Fibroblast of lung (primary cell): ENCODE results near the gene ZNF594. TPM values are rescaled to one million over a fixed set of nuclear protein-coding genes. Genes with fewer than 3 reads are reported as not detected.
"Not testable (repeated sequence)": the region's sequence is repeated elsewhere in the genome, so short reads cannot be mapped to it uniquely, and the experiment has no call there.

ENCODE experiments used
- DNase-seq, 2 donors: peaks; one replicate each; pipeline versions ENCODE4 v3.0.0 to v3.0.0-alpha.2; 2010; ENCODE audit warnings: low read depth in 2 of 2
- H2AFZ ChIP-seq: 2 replicates; pipeline ENCODE4 v1.5.1; 2012; ENCODE audit warnings: low read length, control low read depth, inconsistent platforms
- H3K27ac ChIP-seq: 2 replicates; pipeline ENCODE4 v1.5.1; 2011; ENCODE audit warnings: low read length, control low read depth; ENCODE audit not compliant: insufficient read depth
- H3K27me3 ChIP-seq: 2 replicates; pipeline ENCODE4 v1.5.1; 2011; ENCODE audit warnings: mild to moderate bottlenecking, low read length; ENCODE audit not compliant: control insufficient read depth, insufficient read depth
- H3K36me3 ChIP-seq: 2 replicates; pipeline ENCODE4 v1.5.1; 2011; ENCODE audit warnings: low read length; ENCODE audit not compliant: control insufficient read depth, insufficient read depth
- H3K4me1 ChIP-seq: 2 replicates; pipeline ENCODE4 v1.5.1; 2011; ENCODE audit warnings: low read length; ENCODE audit not compliant: control insufficient read depth, insufficient read depth; ENCODE audit errors: extremely low read depth
- H3K4me2 ChIP-seq: 2 replicates; pipeline ENCODE4 v1.5.1; 2011; ENCODE audit warnings: low read length, control low read depth; ENCODE audit not compliant: insufficient read depth; ENCODE audit errors: extremely low read depth
- H3K4me3 ChIP-seq, 4 experiments: fragments of 200-600 bp in 1 of 4; sonication (generic) in 1 of 4; replicated peaks in 1 of 4; 2 replicates each; pipeline ENCODE4 v1.5.1; 2011 to 2016; ENCODE audit warnings: low read length in 4 of 4, low read depth in 3 of 4, mild to moderate bottlenecking in 3 of 4, control low read depth in 2 of 4, inconsistent platforms in 1 of 4, mixed read lengths in 1 of 4; ENCODE audit not compliant: insufficient read depth in 1 of 4; ENCODE audit errors: control extremely low read depth in 1 of 4
- H3K79me2 ChIP-seq: 2 replicates; pipeline ENCODE4 v1.5.1; 2012; ENCODE audit warnings: mild to moderate bottlenecking, low read length, inconsistent platforms; ENCODE audit not compliant: control insufficient read depth, insufficient read depth
- H3K9ac ChIP-seq: 2 replicates; pipeline ENCODE4 v1.5.1; 2011; ENCODE audit warnings: mild to moderate bottlenecking, low read length, control low read depth; ENCODE audit not compliant: insufficient read depth
- H3K9me3 ChIP-seq: 2 replicates; pipeline ENCODE4 v1.5.1; 2012; ENCODE audit warnings: low read depth, low read length; ENCODE audit not compliant: control insufficient read depth, insufficient read depth
- H4K20me1 ChIP-seq: 2 replicates; pipeline ENCODE4 v1.5.1; 2011; ENCODE audit warnings: low read length; ENCODE audit not compliant: control insufficient read depth, insufficient read depth; ENCODE audit errors: extremely low read depth
- EZH2 ChIP-seq: IDR thresholded peaks from 2 replicates; pipeline ENCODE4 v1.5.1; 2012; ENCODE audit warnings: low read length, control low read depth, mild to moderate bottlenecking; ENCODE audit errors: missing control alignments
- polyA plus RNA-seq, 2 donors: library from polyadenylated mRNA; depleted of rRNA in 1 of 2; stranded (reverse) in 1 of 2; unstranded in 1 of 2; fragments of >200 nt; gene quantifications; 2 replicates each; pipeline ENCODE4 v1.2.1, GENCODE V29; 2011 to 2012; ENCODE audit warnings: missing spikeins in 1 of 2
- total RNA-seq: library from RNA; depleted of rRNA; stranded (reverse); fragments of >200 nt; gene quantifications from 2 replicates; pipeline ENCODE4 v1.2.1, GENCODE V29; 2014

The ZNF594 gene
- total and polyA plus RNA-seq, 2 donors (not counting 1 experiment from before 2014, with no cell fraction given) = 2.9 to 8.3 TPM

- Histone ChIP-seq H3K79me2 (no peaks in the 10 kb centered on the region), H2AFZ (no peak overlapping the region), H3K9me3 (no peaks in the 10 kb centered on the region), H3K36me3 (no peaks in the 10 kb centered on the region), H4K20me1 (no peaks in the 10 kb centered on the region), H3K4me1 (no peaks in the 10 kb centered on the region), H3K9ac (no peak overlapping the region), H3K27me3 (no peaks in the 10 kb centered on the region), H3K4me3 (no peak overlapping the region), H3K27ac (no peak overlapping the region), H3K4me2 (no peak overlapping the region)
- no peak for DNase-seq
- no peak for TF ChIP-seq EZH2
These were observed 55.7 kb downstream of the ZNF594 start for GRCh38 chr17:5135726-5136579.

GRCh38 chr17:5135131-5135712 lies 56.4 kb downstream of the ZNF594 start:
- H2AFZ ChIP-seq, H3K4me2 ChIP-seq, DNase-seq: not testable (repeated sequence)

GRCh38 chr17:5134571-5134970 lies 57.1 kb downstream of the ZNF594 start:
- not testable (repeated sequence) for H3K79me2 ChIP-seq, H3K36me3 ChIP-seq

More at GRCh38 chr17:5135131-5135712, 56.4 kb downstream of the ZNF594 start:
- H4K20me1 ChIP-seq, H3K27ac ChIP-seq, H3K4me3 ChIP-seq, H3K27me3 ChIP-seq, H3K79me2 ChIP-seq, H3K4me1 ChIP-seq, H3K9me3 ChIP-seq, H3K36me3 ChIP-seq, H3K9ac ChIP-seq: not testable (repeated sequence)

GRCh38 chr17:5133961-5134360 lies 57.7 kb downstream of the ZNF594 start:
- not testable (repeated sequence) for DNase-seq, H2AFZ ChIP-seq, H3K4me3 ChIP-seq, H3K9ac ChIP-seq, H3K27me3 ChIP-seq, H3K79me2 ChIP-seq, H3K9me3 ChIP-seq, H3K27ac ChIP-seq, H4K20me1 ChIP-seq, H3K4me2 ChIP-seq, H3K4me1 ChIP-seq, H3K36me3 ChIP-seq

More at GRCh38 chr17:5134571-5134970, 57.1 kb downstream of the ZNF594 start:
- not testable (repeated sequence) for H3K27me3 ChIP-seq, H3K4me1 ChIP-seq, H2AFZ ChIP-seq, H3K4me2 ChIP-seq, H4K20me1 ChIP-seq, H3K27ac ChIP-seq, H3K9me3 ChIP-seq, H3K4me3 ChIP-seq, DNase-seq, H3K9ac ChIP-seq
